Nephron (organoid): ENCODE data around the gene SYT14.
A peak's percentile ranks its signal among the peaks of the same experiment; 100 is the strongest.
"Not testable (repeated sequence)": the region's sequence is repeated elsewhere in the genome, so short reads cannot be mapped to it uniquely, and the experiment has no call there.

ENCODE experiments used
- H3K27ac Mint-ChIP-seq, 3 experiments: 2 replicates each; pipeline ENCODE4 v1.8.0; 2020; ENCODE audit warnings: mixed read lengths in 3 of 3, mild to moderate bottlenecking in 2 of 3, moderate library complexity in 1 of 3
- H3K27me3 Mint-ChIP-seq: 2 replicates; pipeline ENCODE4 v1.8.0; 2021; ENCODE audit warnings: low read depth, mild to moderate bottlenecking, moderate library complexity, mixed read lengths
- H3K36me3 Mint-ChIP-seq: 2 replicates; pipeline ENCODE4 v1.8.0; 2020; ENCODE audit warnings: low read depth, mixed read lengths
- H3K4me1 Mint-ChIP-seq: 2 replicates; pipeline ENCODE4 v1.8.0; 2020; ENCODE audit warnings: mixed read lengths
- H3K4me3 Mint-ChIP-seq, 3 experiments: 2 replicates each; pipeline ENCODE4 v1.8.0; 2020; ENCODE audit warnings: mild to moderate bottlenecking in 3 of 3, mixed read lengths in 3 of 3, moderate library complexity in 2 of 3
- H3K9me3 Mint-ChIP-seq: 2 replicates; pipeline ENCODE4 v1.8.0; 2020; ENCODE audit warnings: mixed read lengths
- CTCF ChIP-seq, 3 experiments: fragments of 200-600 bp; sonication (generic); IDR thresholded peaks; one replicate each; pipeline ENCODE4 v1.5.0; 2021; ENCODE audit warnings: antibody characterized with exemption in 3 of 3; ENCODE audit not compliant: unreplicated experiment in 3 of 3

Gene SYT14

GRCh38 chr1:210189426-210189825 is 251.4 kb downstream of the SYT14 start:
- no peaks in the 10 kb centered on the region for H3K36me3 Mint-ChIP-seq
- TF ChIP-seq CTCF (IDR thresholded peaks at IDR 0.05; ENCODE audit: unreplicated experiment in 3 of 3), result no peak

GRCh38 chr1:210195635-210196160 is 257.7 kb downstream of the SYT14 start:
- Mint-ChIP-seq H3K9me3 (no peaks in the 10 kb centered on the region), H3K27me3 (no peaks in the 10 kb centered on the region), H3K36me3 (no peaks in the 10 kb centered on the region), H3K4me1 (no peaks in the 10 kb centered on the region), H3K4me3 (no peak overlapping the region), H3K27ac (no peak overlapping the region)
- no peak for TF ChIP-seq CTCF (IDR thresholded peaks at IDR 0.05; ENCODE audit: unreplicated experiment in 3 of 3)

More at GRCh38 chr1:210189426-210189825, 251.4 kb downstream of the SYT14 start:
- H3K4me1 Mint-ChIP-seq, result no peaks in the 10 kb centered on the region
- H3K4me3 Mint-ChIP-seq, result no peak overlapping the region
- no peaks in the 10 kb centered on the region for H3K27me3 Mint-ChIP-seq
- no peaks in the 10 kb centered on the region for H3K9me3 Mint-ChIP-seq
- H3K27ac Mint-ChIP-seq, result no peak overlapping the region

- H3K27me3 Mint-ChIP-seq, H3K4me3 Mint-ChIP-seq, H3K36me3 Mint-ChIP-seq, H3K27ac Mint-ChIP-seq, H3K4me1 Mint-ChIP-seq, H3K9me3 Mint-ChIP-seq: not testable (repeated sequence)
Measured at GRCh38 chr1:210196266-210196665, 258.2 kb downstream of the SYT14 start.

- TF ChIP-seq CTCF (IDR thresholded peaks at IDR 0.05; ENCODE audit: unreplicated experiment in 3 of 3), result no peak
- H3K9me3 Mint-ChIP-seq, result no peaks in the 10 kb centered on the region
- H3K4me3 Mint-ChIP-seq, result no peak overlapping the region
- H3K27ac Mint-ChIP-seq, result no peak overlapping the region
- no peaks in the 10 kb centered on the region for H3K36me3 Mint-ChIP-seq
- H3K27me3 Mint-ChIP-seq, result peaks cover 4% of the 10 kb centered on the region
- no peaks in the 10 kb centered on the region for H3K4me1 Mint-ChIP-seq
Measured at GRCh38 chr1:210198840-210199239, 260.8 kb downstream of the SYT14 start.

- H3K27me3 Mint-ChIP-seq, result peaks cover 8% of the 10 kb centered on the region
- H3K4me3 Mint-ChIP-seq, result no peak overlapping the region
- H3K27ac Mint-ChIP-seq, result no peak overlapping the region
- H3K36me3 Mint-ChIP-seq, result no peaks in the 10 kb centered on the region
- no peaks in the 10 kb centered on the region for H3K9me3 Mint-ChIP-seq
- peak in 1 of 3 experiments; percentile 17 for TF ChIP-seq CTCF (IDR thresholded peaks at IDR 0.05; ENCODE audit: unreplicated experiment in 3 of 3)
- no peaks in the 10 kb centered on the region for H3K4me1 Mint-ChIP-seq
Measured at GRCh38 chr1:210200124-210200736, 262.2 kb downstream of the SYT14 start.

GRCh38 chr1:210201681-210202080 is 263.7 kb downstream of the SYT14 start:
- Mint-ChIP-seq H3K9me3 (no peaks in the 10 kb centered on the region), H3K4me1 (no peaks in the 10 kb centered on the region), H3K36me3 (no peaks in the 10 kb centered on the region), H3K27me3 (peaks cover 11% of the 10 kb centered on the region), H3K27ac (no peak overlapping the region), H3K4me3 (no peak overlapping the region)
- no peak for TF ChIP-seq CTCF (IDR thresholded peaks at IDR 0.05; ENCODE audit: unreplicated experiment in 3 of 3)
